VCaP (cell line): ENCODE data around the gene ANKRD44.

ENCODE experiments used
- H3K27ac ChIP-seq: fragments of 450-650 bp; 2 replicates; pipeline ENCODE4 v1.5.1; 2017
- TF ChIP-seq, protein P1 (sequence below): fragments of 450-650 bp; conservative IDR thresholded peaks from 2 replicates; pipeline ENCODE4 v1.5.1; 2017; ENCODE audit warnings: mild to moderate bottlenecking, moderate library complexity

Gene ANKRD44

DNA sequence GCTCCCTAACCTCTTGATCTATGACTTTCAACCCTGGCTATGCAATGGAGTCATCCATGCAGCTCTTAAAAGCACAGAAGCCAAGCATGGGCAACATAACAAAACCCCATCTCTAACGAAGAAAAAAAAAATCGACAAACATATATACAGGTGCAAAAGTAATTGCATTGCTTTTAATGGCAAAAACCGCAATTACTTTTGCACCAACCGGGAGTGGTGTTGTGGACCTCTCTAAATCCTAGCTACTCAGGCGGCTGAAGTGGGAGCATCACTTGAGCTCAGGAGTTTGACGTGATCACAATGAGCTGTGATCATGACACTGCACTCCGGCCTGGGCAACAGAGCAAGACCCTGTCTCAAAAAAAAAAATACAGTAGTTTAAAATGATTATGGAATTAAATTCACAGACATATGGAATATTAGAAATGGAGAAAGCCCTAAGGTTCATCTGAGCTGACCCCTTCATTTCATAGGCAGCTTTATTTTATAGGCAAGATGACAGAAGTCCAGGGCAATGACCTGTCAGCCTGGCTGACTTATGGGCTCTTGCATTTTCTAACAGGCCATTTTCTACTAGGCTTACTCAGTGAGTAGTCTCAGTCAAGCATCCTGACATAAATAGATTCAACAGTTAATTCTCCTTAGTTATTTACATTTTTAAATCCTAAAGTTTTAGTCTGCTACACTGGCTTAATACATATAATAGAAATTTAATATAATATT lies 183.8 kb downstream of the ANKRD44 start:
- no peak overlapping the region for H3K27ac ChIP-seq
- TF ChIP-seq, protein P1, sequence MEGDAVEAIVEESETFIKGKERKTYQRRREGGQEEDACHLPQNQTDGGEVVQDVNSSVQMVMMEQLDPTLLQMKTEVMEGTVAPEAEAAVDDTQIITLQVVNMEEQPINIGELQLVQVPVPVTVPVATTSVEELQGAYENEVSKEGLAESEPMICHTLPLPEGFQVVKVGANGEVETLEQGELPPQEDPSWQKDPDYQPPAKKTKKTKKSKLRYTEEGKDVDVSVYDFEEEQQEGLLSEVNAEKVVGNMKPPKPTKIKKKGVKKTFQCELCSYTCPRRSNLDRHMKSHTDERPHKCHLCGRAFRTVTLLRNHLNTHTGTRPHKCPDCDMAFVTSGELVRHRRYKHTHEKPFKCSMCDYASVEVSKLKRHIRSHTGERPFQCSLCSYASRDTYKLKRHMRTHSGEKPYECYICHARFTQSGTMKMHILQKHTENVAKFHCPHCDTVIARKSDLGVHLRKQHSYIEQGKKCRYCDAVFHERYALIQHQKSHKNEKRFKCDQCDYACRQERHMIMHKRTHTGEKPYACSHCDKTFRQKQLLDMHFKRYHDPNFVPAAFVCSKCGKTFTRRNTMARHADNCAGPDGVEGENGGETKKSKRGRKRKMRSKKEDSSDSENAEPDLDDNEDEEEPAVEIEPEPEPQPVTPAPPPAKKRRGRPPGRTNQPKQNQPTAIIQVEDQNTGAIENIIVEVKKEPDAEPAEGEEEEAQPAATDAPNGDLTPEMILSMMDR: no peak

GRCh38 chr2:197124639-197125390 lies 185.8 kb downstream of the ANKRD44 start:
- TF ChIP-seq, protein P1: no peak

GRCh38 chr2:197122821-197123220 lies 187.8 kb downstream of the ANKRD44 start:
- TF ChIP-seq, protein P1: no peak

More at GRCh38 chr2:197124639-197125390, 185.8 kb downstream of the ANKRD44 start:
- H3K27ac ChIP-seq: no peak overlapping the region

GRCh38 chr2:197121756-197122385 lies 188.7 kb downstream of the ANKRD44 start:
- H3K27ac ChIP-seq: no peak overlapping the region
- TF ChIP-seq, protein P1: no peak

More at GRCh38 chr2:197122821-197123220, 187.8 kb downstream of the ANKRD44 start:
- no peak overlapping the region for H3K27ac ChIP-seq

DNA sequence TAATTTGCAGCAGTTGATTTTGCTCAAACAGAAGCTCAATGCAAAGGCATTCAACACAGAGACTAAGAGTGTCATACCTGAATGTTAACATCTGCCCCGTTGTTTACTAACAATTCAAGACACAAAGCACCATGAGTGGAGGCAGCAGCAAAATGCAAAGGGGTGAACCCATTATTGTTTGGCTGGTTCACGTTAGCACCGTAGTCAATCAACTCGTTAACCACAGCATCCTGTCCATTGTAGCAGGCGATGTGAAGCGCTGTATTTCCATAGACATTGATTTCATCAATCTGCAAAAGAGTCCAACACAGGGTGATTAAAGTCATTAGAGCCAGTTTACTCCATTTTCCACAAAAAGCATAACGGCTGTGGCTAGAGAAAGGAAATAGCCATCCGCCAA lies 189.3 kb downstream of the ANKRD44 start:
- H3K27ac ChIP-seq: no peak overlapping the region
- TF ChIP-seq, protein P1: no peak

- no peak overlapping the region for H3K27ac ChIP-seq
- TF ChIP-seq, protein P1: no peak
Observed at GRCh38 chr2:197116306-197116879, 194.2 kb downstream of the ANKRD44 start.

DNA sequence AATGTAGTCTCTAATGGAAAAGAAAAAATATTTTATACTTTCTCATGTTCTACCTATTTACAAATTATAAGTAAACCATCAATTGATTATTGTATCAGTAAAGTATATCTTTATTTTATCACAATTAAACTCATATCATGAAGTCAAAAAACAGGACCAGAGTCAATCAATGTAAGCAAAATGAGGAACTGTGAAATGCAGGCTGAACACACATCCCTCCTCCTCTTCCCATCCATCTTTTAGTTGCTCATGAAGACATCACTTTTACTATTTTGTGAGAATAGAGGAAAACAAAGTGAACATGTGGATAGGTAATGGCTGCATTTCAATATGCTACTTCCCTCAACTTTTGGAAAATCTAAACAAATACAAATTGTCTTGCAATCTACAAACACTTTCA lies 195.3 kb downstream of the ANKRD44 start:
- H3K27ac ChIP-seq: no peak overlapping the region
- TF ChIP-seq, protein P1: no peak
